Endothelial cell of umbilical vein (primary cell): Measurements from ENCODE around the gene VASN. TPM values are rescaled to one million over a fixed set of nuclear protein-coding genes. Genes with fewer than 3 reads are reported as not detected.

Experiments
- BruUV-seq: library from RNA; stranded (reverse); fragments of 400-500 nt; replicated peaks from 2 replicates; lab custom pipeline; 2021; lab: Mats Ljungman, UMichigan
- CTCF ChIA-PET: fragments of 300-600, 350-600 bp; sonication (Branson Sonifier 250); formaldehyde crosslinking; loops from one replicate; lab custom pipeline; 2021; ENCODE audit warnings: antibody characterized with exemption, inconsistent platforms; lab: Charles Lee
- POLR2A ChIA-PET: fragments of 300-600, 350-600 bp; sonication (Branson Sonifier 250); formaldehyde crosslinking; loops from one replicate; lab custom pipeline; 2021; ENCODE audit warnings: antibody characterized with exemption, inconsistent platforms; lab: Charles Lee
- DNase-seq: peaks from one replicate; pipeline ENCODE4 v3.0.0-alpha.2; 2011; ENCODE audit warnings: low read depth, low spot score
- FAIRE-seq: peaks from 2 replicates; lab custom pipeline; 2011; peaks lifted over from hg19 to GRCh38; lab: Jason Lieb, UNC
- H2AFZ ChIP-seq: 2 replicates; pipeline ENCODE4 v1.6.0; 2012; ENCODE audit warnings: low read depth, low read length, control low read depth, inconsistent platforms
- H3K27ac ChIP-seq: 2 replicates; pipeline ENCODE4 v1.5.1; 2011; ENCODE audit warnings: low read depth, mild to moderate bottlenecking, control low read depth, low read length, moderate library complexity; ENCODE audit not compliant: insufficient read depth
- H3K27me3 ChIP-seq, 2 experiments: 2 replicates each; pipeline versions ENCODE4 v1.6.0 to v1.6.1; 2011; ENCODE audit warnings: low read length in 2 of 2, mixed read lengths in 1 of 2; ENCODE audit not compliant: control insufficient read depth in 2 of 2, insufficient read depth in 2 of 2
- H3K36me3 ChIP-seq, 2 experiments: 2 replicates in 1 of 2; 3 replicates in 1 of 2; pipeline ENCODE4 v1.5.1; 2011; ENCODE audit warnings: low read length in 2 of 2, mild to moderate bottlenecking in 1 of 2, moderate library complexity in 1 of 2; ENCODE audit not compliant: control insufficient read depth in 2 of 2, insufficient read depth in 2 of 2; ENCODE audit errors: extremely low read depth in 1 of 2
- H3K4me1 ChIP-seq: 3 replicates; pipeline ENCODE4 v1.5.1; 2011; ENCODE audit warnings: mild to moderate bottlenecking, low read length; ENCODE audit not compliant: control insufficient read depth, insufficient read depth; ENCODE audit errors: extremely low read depth
- H3K4me2 ChIP-seq: 2 replicates; pipeline ENCODE4 v1.6.1; 2011; ENCODE audit warnings: low read length, control low read depth, mixed read lengths; ENCODE audit not compliant: insufficient read depth
- H3K4me3 ChIP-seq, 3 experiments: fragments of 200-600 bp in 1 of 3; sonication (generic), shearing (Covaris generic) in 1 of 3; replicated peaks in 1 of 3; 2 replicates each; pipeline ENCODE4 v1.5.1; 2011 to 2016; ENCODE audit warnings: control low read depth in 3 of 3, low read length in 3 of 3, mild to moderate bottlenecking in 2 of 3, inconsistent platforms in 1 of 3, low read depth in 1 of 3, moderate library complexity in 1 of 3; ENCODE audit not compliant: insufficient read depth in 1 of 3
- H3K79me2 ChIP-seq: 2 replicates; pipeline ENCODE4 v1.6.0; 2012; ENCODE audit warnings: low read length, inconsistent platforms; ENCODE audit not compliant: control insufficient read depth, insufficient read depth
- H3K9ac ChIP-seq: replicated peaks from 2 replicates; pipeline ENCODE3; 2011; ENCODE audit warnings: low read length, control low read depth; ENCODE audit not compliant: insufficient read depth; ENCODE audit errors: extremely low read depth
- H3K9me1 ChIP-seq: replicated peaks from 3 replicates; pipeline ENCODE4 v1.6.0; 2011; ENCODE audit warnings: mild to moderate bottlenecking, low read length; ENCODE audit not compliant: control insufficient read depth, insufficient read depth; ENCODE audit errors: extremely low read depth
- H3K9me3 ChIP-seq: replicated peaks from 2 replicates; pipeline ENCODE4 v1.5.1; 2012; ENCODE audit warnings: low read length, inconsistent platforms; ENCODE audit not compliant: control insufficient read depth, insufficient read depth
- H4K20me1 ChIP-seq: replicated peaks from 2 replicates; pipeline ENCODE3; 2011; ENCODE audit warnings: mild to moderate bottlenecking, low read length; ENCODE audit not compliant: control insufficient read depth, insufficient read depth; ENCODE audit errors: extremely low read depth
- EZH2 ChIP-seq: IDR thresholded peaks from 2 replicates; pipeline ENCODE4 v1.6.1; 2012; ENCODE audit warnings: borderline replicate concordance, low read depth, mild to moderate bottlenecking, moderate library complexity, low read length, inconsistent platforms; ENCODE audit not compliant: severe bottlenecking
- FOS ChIP-seq: IDR thresholded peaks from 2 replicates; pipeline ENCODE4 v1.6.1; 2011; ENCODE audit warnings: mild to moderate bottlenecking, low read length, moderate library complexity, borderline replicate concordance; ENCODE audit not compliant: insufficient read depth
- GATA2 ChIP-seq: IDR thresholded peaks from 2 replicates; pipeline ENCODE4 v1.7.0; 2011; ENCODE audit warnings: low read depth, mild to moderate bottlenecking, moderate library complexity, mixed read lengths, low read length; ENCODE audit not compliant: insufficient read length, insufficient read depth
- JUN ChIP-seq: IDR thresholded peaks from 2 replicates; pipeline ENCODE4 v1.6.1; 2011; ENCODE audit warnings: borderline replicate concordance, low read depth; ENCODE audit not compliant: insufficient read length, insufficient read depth
- MYC ChIP-seq: IDR thresholded peaks from one replicate; pipeline ENCODE4 v1.6.1; 2011; ENCODE audit warnings: mild to moderate bottlenecking, low read depth, low read length
- POLR2A ChIP-seq: IDR thresholded peaks from 2 replicates; pipeline ENCODE4 v1.6.1; 2012; ENCODE audit warnings: low read depth, mild to moderate bottlenecking, control low read depth, low read length
- POLR2AphosphoS5 ChIP-seq: IDR thresholded peaks from 2 replicates; pipeline ENCODE4 v1.6.1; 2012; ENCODE audit warnings: low read depth, mild to moderate bottlenecking, control low read depth, low read length, moderate library complexity; ENCODE audit not compliant: insufficient read depth
- dilution Hi-C: fragments of 300-500 bp; cut with MboI; formaldehyde crosslinking; loops from one replicate; pipeline ENCODE4 v1.15.0; 2019; ENCODE audit warnings: low sequenced_read_pairs; ENCODE audit not compliant: extremely low pct_ligation_motif_present
- intact Hi-C: fragments of 100-400 bp; cut with micrococcal nuclease; formaldehyde crosslinking; loops from one replicate; pipeline ENCODE4 v1.10.0; 2022
- polyA plus RNA-seq, 4 experiments: library from polyadenylated mRNA; depleted of rRNA in 3 of 4; stranded (reverse) in 3 of 4; unstranded in 1 of 4; fragments of >200 nt; gene quantifications; 2 replicates each; pipeline versions ENCODE4 v1.2.1 to v1.2.3, GENCODE V29; 2011 to 2012; ENCODE audit warnings: missing spikeins in 1 of 4
- total RNA-seq: library from RNA; stranded (reverse); gene quantifications from 2 replicates; pipeline ENCODE4 v1.2.3, GENCODE V29; 2021
- TF ChIP-seq, protein P1 (sequence below): IDR thresholded peaks from 2 replicates; pipeline ENCODE4 v1.6.1; 2011; ENCODE audit not compliant: insufficient read depth, insufficient read length
- TF ChIP-seq, protein P2 (sequence below), 2 donors: IDR thresholded peaks; 1 replicate in 1 of 2; 2 replicates in 1 of 2; pipeline ENCODE4 v1.5.1; 2011; ENCODE audit warnings: low read length in 2 of 2, mild to moderate bottlenecking in 2 of 2, moderate library complexity in 2 of 2, control low read depth in 1 of 2, inconsistent platforms in 1 of 2, low read depth in 1 of 2; ENCODE audit not compliant: insufficient read depth in 1 of 2; ENCODE audit errors: extremely low read depth in 1 of 2

The VASN gene
- total and polyA plus RNA-seq, 2 donors (not counting 3 experiments of a cell fraction or from before 2014, with no cell fraction given): 0.41 to 0.42 TPM

- Histone ChIP-seq H3K36me3 (peaks cover 0 to 8% of the 10 kb centered on the region in 2 experiments), H4K20me1 (no peaks in the 10 kb centered on the region), H2AFZ (no peak overlapping the region), H3K27me3 (no peaks in the 10 kb centered on the region), H3K4me2 (no peak overlapping the region), H3K9ac (no peak overlapping the region), H3K27ac (no peak overlapping the region), H3K9me1 (no peaks in the 10 kb centered on the region), H3K4me3 (no peak overlapping the region), H3K79me2 (no peaks in the 10 kb centered on the region), H3K4me1 (peaks cover 4% of the 10 kb centered on the region), H3K9me3 (no peaks in the 10 kb centered on the region)
- no peak for TF ChIP-seq JUN
- no peak for TF ChIP-seq POLR2AphosphoS5
- TF ChIP-seq, protein P1, sequence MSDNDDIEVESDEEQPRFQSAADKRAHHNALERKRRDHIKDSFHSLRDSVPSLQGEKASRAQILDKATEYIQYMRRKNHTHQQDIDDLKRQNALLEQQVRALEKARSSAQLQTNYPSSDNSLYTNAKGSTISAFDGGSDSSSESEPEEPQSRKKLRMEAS: no peak
- TF ChIP-seq GATA2: no peak
- TF ChIP-seq, protein P2, sequence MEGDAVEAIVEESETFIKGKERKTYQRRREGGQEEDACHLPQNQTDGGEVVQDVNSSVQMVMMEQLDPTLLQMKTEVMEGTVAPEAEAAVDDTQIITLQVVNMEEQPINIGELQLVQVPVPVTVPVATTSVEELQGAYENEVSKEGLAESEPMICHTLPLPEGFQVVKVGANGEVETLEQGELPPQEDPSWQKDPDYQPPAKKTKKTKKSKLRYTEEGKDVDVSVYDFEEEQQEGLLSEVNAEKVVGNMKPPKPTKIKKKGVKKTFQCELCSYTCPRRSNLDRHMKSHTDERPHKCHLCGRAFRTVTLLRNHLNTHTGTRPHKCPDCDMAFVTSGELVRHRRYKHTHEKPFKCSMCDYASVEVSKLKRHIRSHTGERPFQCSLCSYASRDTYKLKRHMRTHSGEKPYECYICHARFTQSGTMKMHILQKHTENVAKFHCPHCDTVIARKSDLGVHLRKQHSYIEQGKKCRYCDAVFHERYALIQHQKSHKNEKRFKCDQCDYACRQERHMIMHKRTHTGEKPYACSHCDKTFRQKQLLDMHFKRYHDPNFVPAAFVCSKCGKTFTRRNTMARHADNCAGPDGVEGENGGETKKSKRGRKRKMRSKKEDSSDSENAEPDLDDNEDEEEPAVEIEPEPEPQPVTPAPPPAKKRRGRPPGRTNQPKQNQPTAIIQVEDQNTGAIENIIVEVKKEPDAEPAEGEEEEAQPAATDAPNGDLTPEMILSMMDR (IDR thresholded peaks at IDR 0.05; ENCODE audit: extremely low read depth in 1 of 2, insufficient read depth in 1 of 2, low read depth in 1 of 2, low read length in 2 of 2): no peak
- no peak for TF ChIP-seq POLR2A
- no peak for TF ChIP-seq EZH2
- no peak for TF ChIP-seq MYC
- TF ChIP-seq FOS: no peak
- dilution Hi-C loops: no loop called here
- CTCF ChIA-PET: interaction anchor here (1.6 to 2.6 kb wide), 2 partner anchors 28 to 35 kb away, joined by 5 to 8 read pairs; no protein-coding TSS in a partner anchor
- FAIRE-seq: no peak
- no peak for DNase-seq
- POLR2A ChIA-PET: no interaction called here
- intact Hi-C loops: no loop called here
- BruUV-seq: no TSS peak
Observed at GRCh38 chr16:4367393-4367856, 4.2 kb upstream of the VASN start.
